ENCODE measurements around the gene PDCD7. TPM values are rescaled to one million over a fixed set of nuclear protein-coding genes. Genes with fewer than 3 reads are reported as not detected.

Gene PDCD7
- total RNA-seq, 1 experiment from 2014 or later, result 26.2 TPM

DNA sequence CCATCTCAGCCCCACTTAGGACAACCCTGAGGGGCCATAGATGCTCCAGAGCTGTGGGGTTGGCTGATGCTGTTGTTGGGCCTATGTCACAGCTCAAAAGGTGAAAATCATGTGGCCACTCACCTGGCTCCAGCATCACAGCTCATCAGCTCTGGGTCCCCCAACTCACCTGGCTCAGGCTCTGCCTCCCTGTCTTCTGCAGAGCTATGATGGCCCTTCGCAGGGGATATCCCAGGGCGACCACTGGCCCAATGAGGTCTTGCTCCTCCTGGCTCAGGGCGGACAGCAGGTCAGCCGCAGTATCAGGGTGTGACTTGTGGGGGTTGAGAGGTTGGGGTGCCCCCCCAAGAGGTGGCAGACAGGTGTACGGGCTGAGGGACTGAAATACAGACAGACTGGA, 34.3 kb downstream of the PDCD7 start:
- Histone ChIP-seq H3K4me1 (peaks cover 15% of the 10 kb centered on the region), H3K36me3 (ENCODE audit: control insufficient read depth, insufficient read depth, low read length) (no peaks in the 10 kb centered on the region; the same call in 1 of the 2 replicates), H3K27me3 (replicated peaks; ENCODE audit: control insufficient read depth, insufficient read depth, low read length) (no peaks in the 10 kb centered on the region), H3K4me3 (ENCODE audit: low read depth, low read length) (no peak overlapping the region), H3K9me3 (no peaks in the 10 kb centered on the region)
- CTCF ChIA-PET, result no interaction called here
- BruUV-seq (replicated peaks), result no TSS peak
- intact Hi-C loops (cut with micrococcal nuclease; ENCODE audit: unreplicated experiment), result no loop called here
- POLR2A ChIA-PET, result no interaction called here
- H3K4me3 Mint-ChIP-seq (ENCODE audit: unreplicated experiment), result no peak overlapping the region
- DNase-seq, result no peak
- H3K36me3 Mint-ChIP-seq (ENCODE audit: insufficient read depth, unreplicated experiment), result peaks cover 19% of the 10 kb centered on the region
- TF ChIP-seq, protein P1, sequence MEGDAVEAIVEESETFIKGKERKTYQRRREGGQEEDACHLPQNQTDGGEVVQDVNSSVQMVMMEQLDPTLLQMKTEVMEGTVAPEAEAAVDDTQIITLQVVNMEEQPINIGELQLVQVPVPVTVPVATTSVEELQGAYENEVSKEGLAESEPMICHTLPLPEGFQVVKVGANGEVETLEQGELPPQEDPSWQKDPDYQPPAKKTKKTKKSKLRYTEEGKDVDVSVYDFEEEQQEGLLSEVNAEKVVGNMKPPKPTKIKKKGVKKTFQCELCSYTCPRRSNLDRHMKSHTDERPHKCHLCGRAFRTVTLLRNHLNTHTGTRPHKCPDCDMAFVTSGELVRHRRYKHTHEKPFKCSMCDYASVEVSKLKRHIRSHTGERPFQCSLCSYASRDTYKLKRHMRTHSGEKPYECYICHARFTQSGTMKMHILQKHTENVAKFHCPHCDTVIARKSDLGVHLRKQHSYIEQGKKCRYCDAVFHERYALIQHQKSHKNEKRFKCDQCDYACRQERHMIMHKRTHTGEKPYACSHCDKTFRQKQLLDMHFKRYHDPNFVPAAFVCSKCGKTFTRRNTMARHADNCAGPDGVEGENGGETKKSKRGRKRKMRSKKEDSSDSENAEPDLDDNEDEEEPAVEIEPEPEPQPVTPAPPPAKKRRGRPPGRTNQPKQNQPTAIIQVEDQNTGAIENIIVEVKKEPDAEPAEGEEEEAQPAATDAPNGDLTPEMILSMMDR (IDR thresholded peaks at IDR 0.05; ENCODE audit: insufficient read depth in 1 of 2, low read depth in 1 of 2, low read length in 1 of 2, severe bottlenecking in 1 of 2, unreplicated experiment in 1 of 2), result no peak
- peaks cover 13% of the 10 kb centered on the region for H3K4me1 Mint-ChIP-seq (ENCODE audit: low read depth, unreplicated experiment)
- H3K9me3 Mint-ChIP-seq (ENCODE audit: unreplicated experiment), result no peaks in the 10 kb centered on the region
- H3K27me3 Mint-ChIP-seq (ENCODE audit: insufficient read depth, unreplicated experiment), result no peaks in the 10 kb centered on the region
- H3K27ac Mint-ChIP-seq (ENCODE audit: unreplicated experiment), result no peak overlapping the region

DNA sequence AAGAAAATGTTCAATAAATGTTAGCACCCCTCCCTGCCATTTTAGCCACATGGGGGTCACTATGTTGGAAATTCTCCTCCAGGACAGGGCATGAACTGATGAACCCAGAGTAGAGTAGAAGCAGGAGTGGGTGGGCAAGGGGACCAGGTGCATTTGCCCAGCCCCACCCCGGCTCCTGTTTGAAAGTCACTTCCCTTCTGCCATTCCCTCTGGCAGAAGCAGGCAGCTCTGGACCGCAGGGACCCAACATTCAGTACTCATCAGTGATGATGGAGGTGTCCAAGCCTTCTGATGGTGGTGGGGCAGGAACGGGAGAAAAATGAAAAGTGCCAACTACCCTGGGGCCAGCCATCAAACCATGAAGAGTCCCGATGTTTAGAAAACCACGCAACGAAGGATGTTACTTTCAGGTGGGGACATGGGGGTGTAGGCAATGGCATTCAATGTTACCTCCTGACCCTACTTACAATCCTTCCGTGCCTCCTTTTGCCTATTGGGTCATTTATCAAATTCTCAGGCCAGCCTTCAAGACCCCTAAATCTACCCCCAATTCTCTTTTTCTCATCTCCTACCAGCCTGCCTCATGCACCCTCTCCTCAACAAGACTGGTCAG, 35.9 kb downstream of the PDCD7 start:
- BruUV-seq (replicated peaks), result no TSS peak
- intact Hi-C loops (cut with micrococcal nuclease; ENCODE audit: unreplicated experiment), result no loop called here
- Histone ChIP-seq H3K9me3 (no peaks in the 10 kb centered on the region), H3K36me3 (ENCODE audit: control insufficient read depth, insufficient read depth, low read length) (no peaks in the 10 kb centered on the region; the same call in 1 of the 2 replicates), H3K27me3 (replicated peaks; ENCODE audit: control insufficient read depth, insufficient read depth, low read length) (no peaks in the 10 kb centered on the region), H3K4me3 (ENCODE audit: low read depth, low read length) (no peak overlapping the region), H3K4me1 (peaks cover 18% of the 10 kb centered on the region)
- ChIA-PET POLR2A (no interaction called here), CTCF (no interaction called here)
- no peak overlapping the region for H3K27ac Mint-ChIP-seq (ENCODE audit: unreplicated experiment)
- H3K4me1 Mint-ChIP-seq (ENCODE audit: low read depth, unreplicated experiment), result peaks cover 13% of the 10 kb centered on the region
- H3K9me3 Mint-ChIP-seq (ENCODE audit: unreplicated experiment), result no peaks in the 10 kb centered on the region
- H3K36me3 Mint-ChIP-seq (ENCODE audit: insufficient read depth, unreplicated experiment), result peaks cover 14% of the 10 kb centered on the region
- TF ChIP-seq, protein P1 (IDR thresholded peaks at IDR 0.05; ENCODE audit: insufficient read depth in 1 of 2, low read depth in 1 of 2, low read length in 1 of 2, severe bottlenecking in 1 of 2, unreplicated experiment in 1 of 2), result no peak
- H3K27me3 Mint-ChIP-seq (ENCODE audit: insufficient read depth, unreplicated experiment), result no peaks in the 10 kb centered on the region
- DNase-seq, result no peak
- H3K4me3 Mint-ChIP-seq (ENCODE audit: unreplicated experiment), result no peak overlapping the region

DNA sequence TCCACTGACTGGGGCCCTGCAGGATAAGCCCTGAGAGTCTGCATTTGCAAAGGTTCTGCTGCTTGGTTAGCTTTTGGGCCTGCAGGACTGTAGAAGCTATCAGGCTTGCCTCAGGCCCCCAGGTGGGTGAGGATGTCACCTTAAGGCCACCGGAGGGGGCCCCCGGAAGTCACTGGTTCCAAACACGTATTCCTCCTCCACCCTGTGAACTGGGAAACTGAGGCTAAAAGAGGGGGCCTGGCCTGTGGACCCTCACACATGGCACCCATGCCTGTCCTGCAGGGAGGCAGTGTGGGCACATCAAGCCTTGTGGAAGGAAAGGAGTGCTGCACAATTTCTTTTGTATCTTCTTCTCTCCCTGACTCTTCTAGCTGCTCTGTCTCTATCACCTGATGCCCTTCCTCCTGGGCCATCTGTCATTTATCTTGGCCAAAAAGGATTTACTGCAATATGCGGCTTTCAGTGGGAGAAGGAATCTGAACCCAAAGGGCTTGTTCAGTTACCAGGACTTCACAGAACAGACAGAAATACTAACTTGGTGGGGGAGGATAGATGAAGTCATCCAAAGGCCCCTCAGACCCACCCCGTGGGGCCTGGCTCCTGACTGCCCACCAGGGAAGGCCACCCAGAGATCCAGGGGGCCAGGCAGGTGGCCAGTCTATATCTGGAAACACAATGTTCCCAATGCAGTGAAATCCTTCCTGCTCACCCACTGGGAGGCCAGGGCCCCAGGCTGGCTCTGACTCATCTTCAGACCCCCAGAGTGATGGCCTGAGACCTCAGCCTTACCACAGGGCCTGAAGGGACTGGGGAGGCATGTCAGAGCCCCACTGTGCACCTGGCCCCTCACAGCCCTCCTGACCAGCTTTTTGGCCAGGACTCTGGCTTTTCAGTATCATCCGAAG, 36.9 kb downstream of the PDCD7 start:
- peaks cover 18% of the 10 kb centered on the region for H3K4me1 ChIP-seq
- H3K9me3 ChIP-seq, result no peaks in the 10 kb centered on the region
- intact Hi-C loops (cut with micrococcal nuclease; ENCODE audit: unreplicated experiment), result no loop called here
- Mint-ChIP-seq H3K27me3 (ENCODE audit: insufficient read depth, unreplicated experiment) (no peaks in the 10 kb centered on the region), H3K4me1 (ENCODE audit: low read depth, unreplicated experiment) (peaks cover 13% of the 10 kb centered on the region), H3K27ac (ENCODE audit: unreplicated experiment) (no peak overlapping the region), H3K36me3 (ENCODE audit: insufficient read depth, unreplicated experiment) (peaks cover 13% of the 10 kb centered on the region), H3K9me3 (ENCODE audit: unreplicated experiment) (no peaks in the 10 kb centered on the region), H3K4me3 (ENCODE audit: unreplicated experiment) (no peak overlapping the region)
- no peaks in the 10 kb centered on the region for H3K27me3 ChIP-seq (replicated peaks; ENCODE audit: control insufficient read depth, insufficient read depth, low read length)
- ChIA-PET CTCF (interaction anchor here (0.5 to 1.8 kb wide), 2 partner anchors 10 to 30 kb away, joined by 3 to 7 read pairs; no protein-coding TSS in a partner anchor), POLR2A (interaction anchor here (0.8 kb wide), 1 partner anchor 42 kb away, joined by 3 read pairs; no protein-coding TSS in a partner anchor)
- H3K4me3 ChIP-seq (ENCODE audit: low read depth, low read length), result no peak overlapping the region
- TF ChIP-seq, protein P1 (IDR thresholded peaks at IDR 0.05; ENCODE audit: insufficient read depth in 1 of 2, low read depth in 1 of 2, low read length in 1 of 2, severe bottlenecking in 1 of 2, unreplicated experiment in 1 of 2), result no peak
- no TSS peak for BruUV-seq (replicated peaks)
- H3K36me3 ChIP-seq (ENCODE audit: control insufficient read depth, insufficient read depth, low read length), result no peaks in the 10 kb centered on the region; the same call in 1 of the 2 replicates
- no peak for DNase-seq
